Memory B cell (primary cell): ENCODE data around the gene MID2.
"Not testable (repeated sequence)": the region's sequence is repeated elsewhere in the genome, so short reads cannot be mapped to it uniquely, and the experiment has no call there.

Experiments
- ATAC-seq: fragments of 150-1000 bp; cut with Tn5 transposase; 2 replicates; pipeline ENCODE4 v1.10.0; 2021; ENCODE audit warnings: low read depth, mild to moderate bottlenecking, moderate library complexity
- DNase-seq, 2 donors: peaks; one replicate each; pipeline ENCODE4 v3.0.0; 2022; ENCODE audit warnings: low spot score in 2 of 2
- H3K27ac Mint-ChIP-seq: one replicate; pipeline ENCODE4 v1.8.0; 2022; ENCODE audit warnings: mild to moderate bottlenecking, moderate library complexity, mixed read lengths
- H3K27me3 Mint-ChIP-seq: one replicate; pipeline ENCODE4 v1.8.0; 2022; ENCODE audit warnings: mixed read lengths
- H3K36me3 Mint-ChIP-seq: one replicate; pipeline ENCODE4 v1.8.0; 2022; ENCODE audit warnings: mild to moderate bottlenecking, mixed read lengths
- H3K4me1 Mint-ChIP-seq: one replicate; pipeline ENCODE4 v1.8.0; 2022; ENCODE audit warnings: mixed read lengths
- H3K4me3 Mint-ChIP-seq: one replicate; pipeline ENCODE4 v1.8.0; 2022; ENCODE audit warnings: mild to moderate bottlenecking, moderate library complexity, mixed read lengths
- H3K9me3 Mint-ChIP-seq: one replicate; pipeline ENCODE4 v1.8.0; 2022; ENCODE audit warnings: mixed read lengths

MID2 gene

GRCh38 chrX:107936434-107936730, 110.7 kb downstream of the MID2 start:
- Mint-ChIP-seq H3K4me1 (peaks cover 3% of the 10 kb centered on the region), H3K36me3 (peaks cover 3% of the 10 kb centered on the region), H3K27me3 (peaks cover 7% of the 10 kb centered on the region), H3K9me3 (peaks cover 3% of the 10 kb centered on the region), H3K27ac (no peak overlapping the region), H3K4me3 (no peak overlapping the region)
- DNase-seq (no peak), ATAC-seq (no peak)

GRCh38 chrX:107940095-107940494, 114.4 kb downstream of the MID2 start:
- ATAC-seq (no peak), DNase-seq (no peak)
- H3K27me3 Mint-ChIP-seq, result peaks cover 7% of the 10 kb centered on the region
- no peak overlapping the region for H3K27ac Mint-ChIP-seq
- no peak overlapping the region for H3K4me3 Mint-ChIP-seq
- H3K36me3 Mint-ChIP-seq, result peaks cover 3% of the 10 kb centered on the region
- peaks cover 3% of the 10 kb centered on the region for H3K4me1 Mint-ChIP-seq
- peaks cover 3% of the 10 kb centered on the region for H3K9me3 Mint-ChIP-seq

GRCh38 chrX:107955337-107955736, 129.7 kb downstream of the MID2 start:
- not testable (repeated sequence) for DNase-seq, H3K27me3 Mint-ChIP-seq, H3K4me3 Mint-ChIP-seq, H3K36me3 Mint-ChIP-seq, H3K4me1 Mint-ChIP-seq, H3K9me3 Mint-ChIP-seq, H3K27ac Mint-ChIP-seq, ATAC-seq

GRCh38 chrX:107968623-107969022, 143.0 kb downstream of the MID2 start:
- Mint-ChIP-seq H3K9me3 (no peaks in the 10 kb centered on the region), H3K27me3 (peaks cover 5% of the 10 kb centered on the region), H3K27ac (no peak overlapping the region), H3K4me3 (no peak overlapping the region), H3K36me3 (no peaks in the 10 kb centered on the region), H3K4me1 (no peaks in the 10 kb centered on the region)
- ATAC-seq (no peak), DNase-seq (no peak)

GRCh38 chrX:107970073-107970472, 144.4 kb downstream of the MID2 start:
- Mint-ChIP-seq H3K4me3 (no peak overlapping the region), H3K27ac (no peak overlapping the region), H3K27me3 (no peaks in the 10 kb centered on the region), H3K4me1 (no peaks in the 10 kb centered on the region), H3K36me3 (no peaks in the 10 kb centered on the region), H3K9me3 (no peaks in the 10 kb centered on the region)
- ATAC-seq, result no peak
- no peak for DNase-seq

- no peak overlapping the region for H3K27ac Mint-ChIP-seq
- no peaks in the 10 kb centered on the region for H3K27me3 Mint-ChIP-seq
- DNase-seq (no peak), ATAC-seq (no peak)
- no peaks in the 10 kb centered on the region for H3K36me3 Mint-ChIP-seq
- no peaks in the 10 kb centered on the region for H3K4me1 Mint-ChIP-seq
- H3K4me3 Mint-ChIP-seq, result no peak overlapping the region
- no peaks in the 10 kb centered on the region for H3K9me3 Mint-ChIP-seq
These were observed 146.0 kb downstream of the MID2 start for GRCh38 chrX:107971636-107972035.
